Stomach (tissue), 4 donors: Measurements from ENCODE around the gene CWC25.

Experiments
- CTCF ChIP-seq, 7 experiments: fragments of 450-650 bp in 4 of 7; fragments of 200-600 bp in 3 of 7; sonication (generic) in 3 of 7; IDR thresholded peaks; one replicate each; pipeline ENCODE4 v1.5.1; 2016 to 2019; ENCODE audit warnings: antibody characterized with exemption in 7 of 7, control low read depth in 2 of 7, mild to moderate bottlenecking in 1 of 7
- EP300 ChIP-seq: sonication (generic); formaldehyde crosslinking; IDR thresholded peaks from one replicate; pipeline ENCODE4 v1.6.1; 2017; ENCODE audit warnings: antibody characterized with exemption
- POLR2A ChIP-seq, 4 donors: fragments of 450-650 bp; IDR thresholded peaks; one replicate each; pipeline ENCODE4 v1.6.1; 2016; ENCODE audit warnings: antibody characterized with exemption in 4 of 4, control low read depth in 2 of 4, mild to moderate bottlenecking in 1 of 4, moderate library complexity in 1 of 4
- POLR2AphosphoS5 ChIP-seq, 3 donors: sonication (generic); formaldehyde crosslinking; IDR thresholded peaks; one replicate each; pipeline ENCODE4 v1.6.1; 2016; ENCODE audit warnings: antibody characterized with exemption in 3 of 3

- TF ChIP-seq EP300: no peak
- TF ChIP-seq CTCF (IDR thresholded peaks at IDR 0.05): no peak
- TF ChIP-seq POLR2AphosphoS5 (IDR thresholded peaks at IDR 0.05): peak in 2 of 3 donors; percentile 72 to 94
- TF ChIP-seq POLR2A (IDR thresholded peaks at IDR 0.05): no peak
Observed at GRCh38 chr17:38872671-38873385, 47.7 kb upstream of the CWC25 start.
